ENCODE data around the gene PEX26.

DNA sequence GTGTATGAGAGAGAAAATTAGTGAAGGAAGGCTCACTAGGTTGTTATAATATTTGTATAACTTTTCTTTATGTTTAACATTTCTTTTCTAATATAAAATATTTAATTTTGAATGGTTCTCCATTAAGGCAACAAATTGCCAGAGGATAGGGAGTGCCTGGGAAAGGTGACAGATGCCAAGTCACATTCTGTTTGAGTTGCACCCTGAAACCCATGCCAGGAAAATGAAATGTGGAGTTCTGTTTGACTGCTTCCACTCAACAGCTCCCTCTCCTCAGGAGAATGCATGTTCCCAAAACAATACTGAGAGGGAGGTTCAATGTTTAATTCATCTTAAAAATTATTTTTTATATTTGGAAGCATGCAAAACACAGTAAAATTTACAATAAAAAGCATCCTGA is 66.3 kb downstream of the PEX26 start:
- TF ChIP-seq, protein P1, sequence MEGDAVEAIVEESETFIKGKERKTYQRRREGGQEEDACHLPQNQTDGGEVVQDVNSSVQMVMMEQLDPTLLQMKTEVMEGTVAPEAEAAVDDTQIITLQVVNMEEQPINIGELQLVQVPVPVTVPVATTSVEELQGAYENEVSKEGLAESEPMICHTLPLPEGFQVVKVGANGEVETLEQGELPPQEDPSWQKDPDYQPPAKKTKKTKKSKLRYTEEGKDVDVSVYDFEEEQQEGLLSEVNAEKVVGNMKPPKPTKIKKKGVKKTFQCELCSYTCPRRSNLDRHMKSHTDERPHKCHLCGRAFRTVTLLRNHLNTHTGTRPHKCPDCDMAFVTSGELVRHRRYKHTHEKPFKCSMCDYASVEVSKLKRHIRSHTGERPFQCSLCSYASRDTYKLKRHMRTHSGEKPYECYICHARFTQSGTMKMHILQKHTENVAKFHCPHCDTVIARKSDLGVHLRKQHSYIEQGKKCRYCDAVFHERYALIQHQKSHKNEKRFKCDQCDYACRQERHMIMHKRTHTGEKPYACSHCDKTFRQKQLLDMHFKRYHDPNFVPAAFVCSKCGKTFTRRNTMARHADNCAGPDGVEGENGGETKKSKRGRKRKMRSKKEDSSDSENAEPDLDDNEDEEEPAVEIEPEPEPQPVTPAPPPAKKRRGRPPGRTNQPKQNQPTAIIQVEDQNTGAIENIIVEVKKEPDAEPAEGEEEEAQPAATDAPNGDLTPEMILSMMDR (IDR thresholded peaks at IDR 0.05), result no peak
- TF ChIP-seq EZH2 (IDR thresholded peaks at IDR 0.05; ENCODE audit: borderline replicate concordance, insufficient read depth, low read depth, low read length, poor library complexity, severe bottlenecking), result no peak

Measured in B cell (primary cell).